ENCODE measurements around the gene CALD1.

CALD1 gene

DNA sequence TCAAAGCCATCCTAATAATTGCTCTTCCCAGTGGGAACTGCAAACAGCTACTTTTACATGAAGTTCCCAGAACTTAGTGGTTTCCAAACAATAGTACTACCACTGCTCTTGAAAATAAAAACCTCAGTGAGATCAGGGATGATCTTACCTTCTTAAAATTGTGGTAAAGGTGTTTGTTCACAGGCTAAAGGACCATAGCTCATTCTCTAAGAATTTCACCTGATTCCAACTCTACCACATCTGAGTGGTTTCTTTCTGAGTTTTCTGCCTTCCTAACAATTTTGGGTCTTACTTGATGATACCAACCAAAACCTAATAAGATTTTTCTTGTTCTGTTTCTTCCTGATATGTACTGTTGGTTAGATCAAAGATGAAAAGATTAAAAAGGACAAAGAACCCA lies 161.3 kb downstream of the CALD1 start:
- H3K27ac ChIP-seq = no peak overlapping the region
- TF ChIP-seq, protein P1, sequence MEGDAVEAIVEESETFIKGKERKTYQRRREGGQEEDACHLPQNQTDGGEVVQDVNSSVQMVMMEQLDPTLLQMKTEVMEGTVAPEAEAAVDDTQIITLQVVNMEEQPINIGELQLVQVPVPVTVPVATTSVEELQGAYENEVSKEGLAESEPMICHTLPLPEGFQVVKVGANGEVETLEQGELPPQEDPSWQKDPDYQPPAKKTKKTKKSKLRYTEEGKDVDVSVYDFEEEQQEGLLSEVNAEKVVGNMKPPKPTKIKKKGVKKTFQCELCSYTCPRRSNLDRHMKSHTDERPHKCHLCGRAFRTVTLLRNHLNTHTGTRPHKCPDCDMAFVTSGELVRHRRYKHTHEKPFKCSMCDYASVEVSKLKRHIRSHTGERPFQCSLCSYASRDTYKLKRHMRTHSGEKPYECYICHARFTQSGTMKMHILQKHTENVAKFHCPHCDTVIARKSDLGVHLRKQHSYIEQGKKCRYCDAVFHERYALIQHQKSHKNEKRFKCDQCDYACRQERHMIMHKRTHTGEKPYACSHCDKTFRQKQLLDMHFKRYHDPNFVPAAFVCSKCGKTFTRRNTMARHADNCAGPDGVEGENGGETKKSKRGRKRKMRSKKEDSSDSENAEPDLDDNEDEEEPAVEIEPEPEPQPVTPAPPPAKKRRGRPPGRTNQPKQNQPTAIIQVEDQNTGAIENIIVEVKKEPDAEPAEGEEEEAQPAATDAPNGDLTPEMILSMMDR (IDR thresholded peaks at IDR 0.05) = no peak
- no peak for TF ChIP-seq ZFX (IDR thresholded peaks at IDR 0.05; ENCODE audit: borderline replicate concordance)

- no peak overlapping the region for H3K27ac ChIP-seq
- TF ChIP-seq ZFX (IDR thresholded peaks at IDR 0.05; ENCODE audit: borderline replicate concordance) = no peak
- TF ChIP-seq, protein P1 (IDR thresholded peaks at IDR 0.05) = no peak
Observed at GRCh38 chr7:134941185-134941900, 161.9 kb downstream of the CALD1 start.

DNA sequence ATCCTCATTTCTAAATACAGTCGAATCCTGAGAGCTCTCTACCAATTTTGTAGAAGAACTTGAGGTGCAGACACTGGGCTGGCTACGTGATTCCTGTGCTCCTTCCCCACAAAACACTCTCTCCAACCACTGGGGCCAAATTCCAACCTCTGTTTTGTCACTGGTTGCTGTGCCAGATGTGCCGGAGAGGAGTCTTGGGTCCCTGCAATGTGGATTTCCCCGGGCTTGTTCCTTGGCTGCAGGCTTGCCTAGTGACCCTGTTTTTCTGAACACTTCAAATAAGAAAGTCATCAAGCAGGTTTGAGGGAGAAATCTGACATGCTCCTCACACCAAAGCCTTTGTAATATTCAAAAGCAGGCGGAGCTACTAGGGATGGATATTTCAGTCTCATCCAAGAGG lies 162.5 kb downstream of the CALD1 start:
- no peak for TF ChIP-seq ZFX (IDR thresholded peaks at IDR 0.05; ENCODE audit: borderline replicate concordance)
- TF ChIP-seq, protein P1 (IDR thresholded peaks at IDR 0.05) = no peak
- no peak overlapping the region for H3K27ac ChIP-seq

- peak overlapping the region; percentile 57 for H3K27ac ChIP-seq
- TF ChIP-seq ZFX (IDR thresholded peaks at IDR 0.05; ENCODE audit: borderline replicate concordance) = no peak
- TF ChIP-seq, protein P1 (IDR thresholded peaks at IDR 0.05) = no peak
Observed at GRCh38 chr7:134942690-134943466, 163.4 kb downstream of the CALD1 start.

DNA sequence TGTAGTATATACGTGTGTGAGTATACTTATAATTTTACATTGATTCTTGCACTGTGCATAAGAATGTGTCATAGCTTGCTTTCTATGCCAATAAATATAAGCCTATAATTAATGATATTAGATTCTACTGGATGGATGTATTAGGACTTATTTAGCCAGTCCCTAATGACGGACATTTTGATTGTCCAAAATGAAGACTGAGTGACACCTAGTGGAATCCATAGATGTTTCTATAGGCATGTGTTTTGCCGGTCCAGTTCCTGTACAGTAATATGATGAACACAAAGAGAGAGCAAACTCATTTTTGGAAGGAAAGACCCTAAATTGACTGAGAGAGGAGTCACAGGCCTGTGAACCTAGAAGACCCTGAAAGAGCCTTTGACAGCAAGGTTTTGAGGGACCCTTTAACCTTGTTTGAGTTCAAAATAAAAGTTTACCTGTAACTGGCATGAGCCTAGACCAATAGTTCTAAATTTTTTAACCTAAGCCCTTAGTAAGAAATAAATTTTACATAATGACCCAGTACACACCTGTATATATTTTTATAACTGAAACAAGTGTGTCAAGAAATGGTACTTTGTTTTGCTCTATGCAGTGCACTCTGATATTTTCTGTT lies 164.5 kb downstream of the CALD1 start:
- H3K27ac ChIP-seq = no peak overlapping the region
- TF ChIP-seq, protein P1 (IDR thresholded peaks at IDR 0.05) = peak; percentile 84
- no peak for TF ChIP-seq ZFX (IDR thresholded peaks at IDR 0.05; ENCODE audit: borderline replicate concordance)

DNA sequence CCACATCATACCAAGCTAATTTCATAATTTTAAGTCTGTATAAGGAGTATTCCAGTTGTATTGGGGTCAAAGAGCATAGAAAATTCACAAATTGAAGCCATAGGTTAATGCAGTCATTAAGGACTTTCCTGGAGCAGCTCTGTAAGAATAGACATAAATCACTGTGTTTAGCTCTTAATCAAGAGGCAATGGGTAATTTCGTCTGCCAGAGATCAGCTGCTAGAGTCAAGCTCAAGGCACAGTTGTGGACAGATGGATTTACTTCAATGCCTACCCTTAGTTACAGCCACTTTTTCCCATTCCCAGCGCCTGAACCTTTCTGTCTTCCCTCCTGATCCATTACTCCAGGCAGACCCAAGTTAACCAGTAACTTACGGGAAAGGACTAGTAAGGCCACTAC lies 166.3 kb downstream of the CALD1 start:
- TF ChIP-seq, protein P1 (IDR thresholded peaks at IDR 0.05) = no peak
- TF ChIP-seq ZFX (IDR thresholded peaks at IDR 0.05; ENCODE audit: borderline replicate concordance) = no peak
- no peak overlapping the region for H3K27ac ChIP-seq
